NCI-H446 treated with DMSO at 0.1 percent for 48 hours (cell line): Measurements from ENCODE around the gene POT1.

Experiments
- DNase-seq: peaks from one replicate; lab custom pipeline; 2025; lab: John Stamatoyannopoulos, UW

The POT1 gene

DNA sequence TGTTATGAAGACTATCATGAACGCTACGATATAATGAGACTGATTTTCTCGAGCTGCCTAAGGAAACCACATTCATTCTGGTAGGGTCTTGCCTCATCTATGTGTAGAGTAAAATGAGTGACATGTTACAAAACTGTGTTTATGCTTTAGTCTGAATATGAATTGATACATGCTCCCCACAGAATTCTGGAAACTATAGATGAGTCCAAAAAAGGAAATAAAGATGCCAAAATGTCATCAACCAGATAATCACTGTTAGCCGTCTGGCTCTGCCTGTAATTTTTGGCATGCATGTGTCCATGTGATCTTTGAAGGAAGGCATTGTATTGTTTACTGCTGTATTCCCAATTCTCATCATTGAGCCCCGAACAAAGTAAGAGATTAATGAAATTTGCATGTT, 121.4 kb downstream of the POT1 start:
- no peak for DNase-seq

DNA sequence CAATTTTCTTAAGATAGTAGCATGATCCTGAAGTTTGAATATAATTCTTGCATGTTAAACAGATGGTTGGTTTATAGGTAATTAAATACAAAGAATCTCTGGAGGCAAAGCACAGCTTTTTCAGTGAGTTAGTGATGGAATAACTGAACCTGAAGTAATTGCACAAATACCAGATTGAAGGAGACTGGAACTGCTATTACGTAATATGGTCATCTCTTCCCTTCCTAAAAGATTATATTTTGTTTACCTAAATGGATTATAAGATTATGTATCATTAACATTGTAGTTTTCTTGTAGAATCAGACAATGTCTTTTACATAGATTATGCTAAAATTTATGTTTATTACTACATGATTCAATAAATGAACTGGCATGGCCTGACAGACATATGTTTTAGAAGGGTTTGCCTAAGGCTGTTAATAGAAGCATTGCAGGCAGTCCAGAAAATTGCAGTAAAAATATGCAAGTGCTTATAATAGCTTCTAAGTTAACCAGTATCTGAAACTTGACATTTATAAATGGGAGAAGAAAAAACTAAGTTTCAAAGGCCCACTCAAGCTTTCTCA, 128.2 kb downstream of the POT1 start:
- peak; percentile 74 for DNase-seq

DNA sequence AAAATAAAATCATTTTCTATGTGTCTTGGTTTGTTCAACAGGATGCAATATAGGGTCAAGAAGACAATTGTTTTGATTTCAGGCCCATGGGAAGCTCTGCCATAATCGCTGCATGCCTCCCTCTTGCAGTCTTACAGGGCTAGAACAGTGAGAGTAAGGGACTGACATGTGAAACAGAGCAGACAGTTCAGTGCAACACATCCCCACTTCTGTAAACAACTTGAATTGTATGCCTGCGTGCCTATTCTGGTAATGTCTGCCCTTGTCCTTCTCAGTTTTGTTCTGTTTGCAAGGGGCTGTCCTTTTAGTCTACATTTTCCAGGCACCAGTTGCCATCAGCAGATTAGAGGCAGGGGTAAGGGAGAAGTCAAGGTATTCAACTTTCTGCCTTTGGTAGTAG, 129.2 kb downstream of the POT1 start:
- DNase-seq = no peak

DNA sequence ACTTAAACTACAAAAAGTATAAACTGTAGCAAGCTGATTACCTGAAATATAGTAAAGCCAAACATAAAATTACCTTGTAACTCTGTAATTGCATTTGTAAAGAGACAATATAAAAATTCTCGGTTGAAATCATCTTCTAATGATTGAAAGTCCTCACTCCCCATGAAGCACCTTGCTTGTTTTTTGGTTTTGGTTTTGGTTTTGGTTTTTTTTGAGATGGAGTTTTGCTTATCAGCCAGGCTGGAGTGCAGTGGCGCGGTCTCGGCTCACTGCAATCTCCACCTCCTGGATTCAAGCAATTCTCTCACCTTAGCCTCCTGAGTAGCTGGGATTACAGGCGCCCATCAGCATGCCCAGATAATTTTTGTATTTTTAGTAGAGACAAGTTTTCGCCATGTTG, 130.2 kb downstream of the POT1 start:
- no peak for DNase-seq

DNA sequence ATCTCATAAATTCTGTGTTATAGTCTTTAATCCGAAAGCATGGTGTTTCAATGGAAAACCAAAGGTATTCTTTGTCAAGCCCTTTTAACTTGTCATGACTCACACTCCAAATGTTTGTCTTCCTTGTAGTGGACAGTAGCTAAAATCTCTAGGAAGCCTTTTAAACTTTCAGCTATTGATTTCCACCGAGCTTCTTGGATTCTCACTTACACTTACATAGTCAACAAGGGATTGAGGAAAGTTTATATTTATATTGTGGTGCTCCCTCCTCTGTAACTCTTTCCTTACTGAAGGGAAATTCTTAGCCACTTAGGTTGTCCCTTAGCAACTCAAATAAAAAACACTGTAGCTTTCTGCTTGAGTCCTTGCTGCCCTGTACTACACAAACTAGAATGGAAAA, 132.9 kb downstream of the POT1 start:
- DNase-seq = no peak

DNA sequence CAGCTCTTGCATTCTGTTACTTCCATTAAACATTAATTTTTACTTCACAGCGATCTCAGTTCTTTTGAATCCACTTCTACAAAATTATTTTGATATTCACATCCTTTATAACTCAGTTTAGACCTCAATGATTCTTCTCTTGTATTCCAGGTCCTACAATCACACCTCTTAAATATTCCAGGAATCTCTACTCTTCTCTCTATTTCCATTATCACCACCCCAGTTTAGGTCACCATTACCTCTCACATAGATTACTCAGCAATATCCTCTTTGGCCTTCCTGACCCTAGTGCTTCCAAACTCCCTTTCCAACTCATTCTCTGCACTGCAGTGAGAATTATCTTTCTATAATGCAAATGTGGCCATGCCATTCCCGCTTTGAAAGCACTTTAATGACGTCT, 136.9 kb downstream of the POT1 start:
- DNase-seq = no peak

DNA sequence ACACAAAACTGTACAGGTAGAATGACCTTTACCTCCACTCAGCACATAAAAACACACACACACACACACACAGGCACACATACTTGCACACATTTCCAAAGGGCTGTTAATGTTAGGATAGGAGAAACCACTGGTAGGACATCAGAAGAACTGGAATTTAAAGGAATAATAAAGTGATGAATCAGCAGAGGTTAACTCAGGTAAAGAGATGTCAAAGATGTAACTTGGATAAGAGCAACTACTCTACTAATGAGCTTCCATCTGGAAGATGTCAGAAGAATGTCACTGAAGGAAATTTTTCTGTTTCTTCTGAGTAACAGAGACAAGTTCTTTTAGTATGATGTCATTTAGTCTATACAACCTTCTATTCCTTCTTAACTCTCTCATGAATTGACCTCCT, 137.6 kb downstream of the POT1 start:
- DNase-seq = no peak

DNA sequence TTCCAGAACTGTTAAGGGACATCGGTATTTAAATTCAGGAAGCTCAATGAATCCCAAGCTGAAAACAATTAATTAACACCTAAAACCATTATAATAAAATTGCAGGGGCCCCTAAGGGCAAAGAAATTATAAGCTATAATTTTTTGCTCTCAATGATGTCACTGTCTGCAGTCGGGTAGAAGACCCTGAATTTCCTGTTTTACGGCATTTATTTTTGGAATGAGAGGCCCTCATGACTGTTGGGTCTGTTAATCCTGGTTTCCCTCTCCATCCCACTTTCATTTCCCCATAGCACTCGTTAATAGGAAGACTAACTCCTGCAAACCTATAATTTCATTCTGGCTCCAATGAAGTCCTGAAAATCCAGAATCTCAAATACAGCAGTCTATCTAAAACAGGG, 138.2 kb downstream of the POT1 start:
- DNase-seq = no peak

DNA sequence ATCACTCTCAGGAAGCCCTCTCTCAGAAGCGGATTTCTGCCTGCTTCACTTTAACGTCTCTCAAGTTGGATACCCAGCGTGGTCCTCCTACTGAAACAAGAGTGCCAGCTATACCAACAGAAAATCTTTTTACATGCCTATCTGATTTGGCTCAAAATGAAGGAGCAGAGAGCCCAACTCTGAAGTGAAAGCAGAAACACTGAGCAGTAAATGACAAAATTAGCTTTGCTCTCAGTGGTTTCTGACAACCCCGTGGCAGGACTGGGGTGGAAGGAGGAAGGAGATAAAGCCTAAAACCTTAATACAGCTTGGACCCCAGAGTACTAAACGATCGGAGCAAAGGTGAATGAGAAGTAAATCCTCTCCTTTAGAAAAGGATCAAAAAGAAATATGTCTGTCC, 139.0 kb downstream of the POT1 start:
- no peak for DNase-seq

DNA sequence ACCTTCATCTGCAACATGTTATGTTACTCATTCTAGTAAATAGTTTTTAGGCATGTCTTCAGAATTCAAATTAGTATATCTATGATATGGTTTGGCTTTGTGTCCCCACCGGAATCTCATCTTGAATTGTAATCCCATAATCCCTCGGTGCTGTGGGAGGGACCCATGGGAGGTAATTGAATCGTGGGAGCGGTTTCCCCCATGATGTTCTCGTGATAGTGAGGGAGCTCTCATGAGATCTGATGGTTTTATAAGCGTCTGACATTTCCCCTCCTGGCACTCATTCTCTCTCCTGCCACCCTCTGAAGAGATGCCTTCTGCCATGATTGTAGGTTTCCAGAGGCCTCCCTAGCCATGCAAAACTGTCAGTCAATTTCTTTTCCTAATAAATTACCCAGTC, 143.6 kb downstream of the POT1 start:
- no peak for DNase-seq

DNA sequence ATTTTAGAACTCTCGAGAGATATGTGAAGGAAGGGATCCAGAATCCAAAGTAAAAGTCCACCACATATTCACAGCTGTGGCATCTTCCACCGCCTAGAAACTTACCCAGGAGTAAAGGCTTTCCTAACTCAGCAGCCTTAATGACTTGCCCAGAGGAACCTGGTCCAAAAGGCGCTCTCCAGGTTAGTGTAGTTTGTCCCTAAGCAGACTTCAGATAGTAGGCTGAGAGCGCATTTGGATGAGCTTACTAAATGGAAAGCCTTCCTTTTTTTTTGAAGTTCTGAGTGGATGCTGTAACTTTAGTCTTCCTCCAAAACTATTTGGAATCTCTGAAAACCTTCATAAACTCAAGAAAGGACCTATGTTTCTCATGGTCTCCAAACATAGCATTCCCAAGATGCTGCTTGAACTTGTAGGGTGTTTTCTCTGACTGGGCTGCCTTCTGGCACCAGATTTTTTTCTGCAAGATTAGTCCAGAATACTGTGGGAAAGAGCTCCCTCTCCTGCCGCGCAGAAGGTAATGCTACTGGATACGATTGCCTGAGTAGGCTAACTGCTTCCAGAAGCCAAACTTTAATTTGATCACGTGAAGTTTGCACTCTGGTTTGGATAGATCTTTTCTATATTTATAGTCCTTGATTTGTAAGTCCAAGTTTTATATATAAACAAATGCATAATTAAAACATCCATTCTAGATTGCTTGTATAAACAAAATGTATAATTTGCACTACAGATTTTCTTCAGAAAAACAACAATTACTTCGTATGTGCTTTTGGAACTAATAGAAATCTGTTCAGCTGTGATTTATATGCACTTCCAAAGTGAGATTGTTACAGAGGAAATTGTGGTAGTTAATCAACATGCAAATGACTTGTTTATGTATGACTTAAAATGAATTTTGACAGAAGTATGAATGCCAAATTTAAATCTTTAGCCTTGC, 144.5 kb downstream of the POT1 start:
- DNase-seq = peak; percentile 49

DNA sequence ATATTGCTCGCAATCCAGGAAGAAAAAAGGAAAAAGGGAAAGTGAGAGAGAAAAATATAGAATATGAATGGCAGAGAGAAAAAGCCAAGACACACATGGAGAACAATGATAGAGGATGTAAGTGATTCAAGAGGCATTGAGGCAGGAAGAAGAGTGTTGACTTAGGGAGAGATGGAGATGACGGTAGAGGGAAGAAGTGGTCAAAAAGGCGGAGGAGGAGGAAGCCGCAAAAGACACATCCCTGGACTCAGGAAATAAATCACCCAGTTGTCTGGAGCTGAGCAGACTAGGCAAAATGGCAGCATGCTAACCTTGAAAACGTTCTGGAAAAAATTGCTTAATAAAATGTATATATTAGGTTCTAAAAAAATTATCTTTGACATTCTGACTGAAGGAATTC, 146.4 kb downstream of the POT1 start:
- DNase-seq = no peak

DNA sequence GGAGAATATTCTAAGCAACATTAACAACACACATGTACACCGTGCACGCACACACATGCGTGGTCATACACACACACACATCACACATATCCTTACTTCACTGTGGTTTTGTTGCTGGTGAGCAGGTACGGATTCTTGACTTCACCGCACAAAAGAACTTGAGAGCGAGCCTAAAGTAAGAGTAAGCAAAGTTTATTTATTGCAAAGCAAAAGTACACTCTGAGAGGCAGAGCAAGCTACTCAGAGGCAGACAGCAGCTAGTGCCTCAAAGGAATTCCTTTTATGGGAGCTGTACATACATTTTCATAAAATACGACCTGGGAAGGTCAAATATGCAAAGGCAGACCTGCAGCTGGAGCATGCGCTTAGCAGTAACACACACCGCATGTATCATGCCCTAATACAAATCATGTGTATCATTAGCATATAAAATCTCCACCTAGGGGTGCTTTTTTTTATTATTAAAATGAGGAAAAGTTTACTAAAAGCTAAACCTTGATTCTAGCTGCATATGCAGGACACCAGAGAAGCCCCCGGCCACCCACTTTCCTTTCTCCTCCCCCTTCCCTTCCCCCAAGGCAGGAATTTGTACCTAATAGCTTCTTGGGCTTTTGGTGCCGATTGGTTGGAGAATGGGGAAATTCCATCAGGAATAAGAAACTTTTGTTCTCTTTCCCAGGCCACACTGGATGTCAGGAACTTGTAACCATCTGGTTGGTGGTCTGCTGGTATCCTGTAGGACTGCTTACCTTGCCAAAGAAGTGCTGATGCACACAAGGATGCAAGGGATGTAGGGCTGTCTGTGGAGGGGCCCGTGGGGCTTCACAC, 147.5 kb downstream of the POT1 start:
- DNase-seq = no peak

DNA sequence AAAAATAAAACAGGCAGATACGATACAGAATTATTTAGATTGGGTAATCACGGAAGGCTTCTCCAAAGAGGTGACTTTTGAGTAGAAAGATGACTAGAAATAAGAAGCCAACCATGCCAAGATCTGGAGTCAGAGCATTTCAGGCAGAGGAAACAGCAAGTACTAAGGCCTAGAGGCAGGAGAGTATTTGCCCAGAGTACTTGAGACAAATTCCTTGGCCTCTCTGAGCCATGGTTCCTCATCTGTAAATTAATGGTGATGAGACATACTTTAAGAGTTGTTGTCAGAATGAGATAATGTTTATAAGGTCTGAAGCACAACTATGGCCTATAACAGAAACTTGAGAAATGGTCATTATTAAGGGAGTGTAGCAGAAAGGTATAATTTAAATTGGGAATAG, 148.2 kb downstream of the POT1 start:
- DNase-seq = no peak

DNA sequence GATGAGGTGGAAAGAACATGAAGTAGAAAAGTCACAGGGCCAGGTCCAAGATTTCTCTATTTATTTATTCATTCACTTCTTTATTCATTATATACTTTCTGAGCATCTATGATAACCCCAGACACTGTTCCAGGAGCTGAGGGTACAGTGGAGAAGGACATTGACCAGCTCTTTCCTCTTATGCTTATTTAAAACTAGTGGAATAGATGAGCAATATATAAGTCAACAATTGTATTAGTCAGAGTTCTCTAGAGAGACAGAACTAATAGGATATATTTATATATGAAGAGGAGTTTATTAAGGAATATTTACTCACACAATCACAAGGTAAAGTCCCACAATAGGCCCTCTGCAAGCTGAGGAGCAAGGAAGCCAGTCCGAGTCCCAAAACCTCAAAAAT, 149.0 kb downstream of the POT1 start:
- DNase-seq = no peak

DNA sequence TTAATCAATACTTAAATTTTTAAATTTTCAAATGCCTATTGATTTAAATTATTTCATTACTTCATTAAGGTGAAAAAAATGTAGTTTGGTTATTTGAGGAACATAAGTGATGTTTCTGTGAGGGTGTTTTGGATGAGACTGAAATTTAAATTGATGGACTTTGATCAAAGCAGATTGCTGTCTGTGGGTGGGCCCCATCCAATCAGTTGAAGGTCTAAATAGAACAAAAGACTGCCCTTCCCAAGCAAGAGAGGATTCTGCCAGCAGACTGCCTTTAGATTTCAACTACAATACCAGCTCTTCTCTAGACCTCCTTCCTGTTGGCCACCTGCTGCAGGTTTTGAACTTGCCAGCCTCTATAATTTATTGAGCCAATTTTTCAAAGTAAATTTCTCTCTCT, 149.6 kb downstream of the POT1 start:
- no peak for DNase-seq

DNA sequence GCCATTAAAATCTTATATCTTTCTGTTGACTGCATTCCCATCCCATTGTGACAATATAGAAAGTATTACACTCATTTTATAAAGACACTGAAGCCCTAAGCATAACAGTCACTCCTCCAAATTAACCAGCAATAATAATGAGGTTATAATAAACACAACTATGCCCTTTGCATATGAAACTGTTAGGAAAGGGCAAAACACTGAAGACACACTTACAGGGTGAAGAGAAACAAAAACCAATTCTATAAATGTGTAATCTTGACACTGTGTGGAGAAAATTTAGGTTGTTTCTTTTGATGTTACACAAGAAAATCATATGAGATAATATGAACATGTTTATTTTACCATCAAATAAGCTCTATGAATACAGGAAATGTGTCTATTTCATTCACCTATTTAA, 150.0 kb downstream of the POT1 start:
- DNase-seq = no peak

DNA sequence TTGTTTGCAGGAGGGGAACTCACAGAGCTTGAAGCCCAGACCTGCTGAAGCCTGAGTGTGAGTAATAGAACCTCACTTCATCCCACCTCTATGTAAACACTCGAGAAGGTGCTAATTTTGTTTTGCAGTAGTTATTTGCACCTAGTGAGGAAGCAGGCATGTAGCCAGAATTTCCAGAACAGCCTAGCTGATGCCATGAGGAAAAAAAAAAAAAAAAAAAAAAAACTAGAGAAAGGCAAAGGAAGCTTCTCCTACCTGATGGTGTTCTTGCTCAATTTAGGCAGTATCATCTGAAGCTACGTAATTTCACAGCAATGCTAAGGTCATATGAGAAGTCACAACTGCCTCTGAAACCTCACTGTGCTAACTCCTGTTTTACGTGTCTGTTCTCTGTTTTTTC, 150.4 kb downstream of the POT1 start:
- DNase-seq = no peak

DNA sequence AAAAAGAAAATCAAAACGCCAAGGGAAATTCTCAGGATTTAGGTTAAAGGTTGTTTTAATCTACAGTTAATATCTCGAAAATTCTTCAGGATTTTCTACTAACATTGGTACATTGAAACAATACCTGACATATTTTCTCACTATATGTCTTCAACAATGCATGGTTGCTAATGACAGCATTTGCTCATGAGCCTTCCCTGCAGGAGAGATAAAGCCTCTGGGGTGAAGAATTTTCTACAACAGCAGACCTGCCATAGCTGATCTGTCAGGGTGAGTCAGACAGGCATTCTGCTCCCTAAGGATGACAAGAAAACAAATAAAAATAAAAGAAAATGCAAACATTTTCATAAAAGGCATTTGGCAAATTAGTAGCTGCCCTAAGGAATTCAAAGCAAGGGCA, 152.4 kb downstream of the POT1 start:
- DNase-seq = no peak

DNA sequence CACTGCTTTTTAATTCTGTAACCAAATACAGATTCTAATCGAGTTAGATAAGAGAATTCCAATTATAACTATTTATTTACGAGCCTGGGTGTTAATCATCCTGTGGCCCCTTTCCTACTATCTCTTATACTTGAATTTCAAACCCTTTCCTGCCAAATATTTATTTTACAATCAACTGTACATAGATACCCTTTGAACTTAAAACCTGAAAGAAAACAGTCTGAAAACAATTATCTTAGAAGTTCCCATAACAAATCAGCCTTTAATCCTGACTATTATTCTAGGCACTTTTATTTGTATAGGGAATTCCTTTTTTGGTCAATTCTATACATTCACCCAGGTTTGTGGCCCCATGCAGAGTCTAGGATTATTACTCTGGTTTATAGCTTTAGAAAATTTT, 153.5 kb downstream of the POT1 start:
- no peak for DNase-seq

DNA sequence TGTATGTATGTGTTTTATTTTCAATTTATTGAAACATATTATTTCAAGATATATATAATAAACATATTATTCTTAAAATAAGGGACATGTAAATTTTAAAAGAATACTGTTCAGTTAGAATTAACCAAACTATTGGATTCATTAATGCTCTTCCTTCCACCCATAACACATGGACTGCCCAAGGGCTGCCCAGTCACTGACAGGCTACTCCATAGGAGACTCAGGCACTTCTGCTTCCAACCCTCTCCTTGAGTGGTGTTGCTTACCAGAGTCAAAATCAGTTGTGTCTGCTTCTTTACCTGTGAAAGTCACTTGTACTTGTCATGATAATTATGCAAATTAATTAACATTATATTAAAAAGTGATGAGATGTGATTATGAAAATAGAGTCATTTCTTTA, 154.2 kb downstream of the POT1 start:
- no peak for DNase-seq

DNA sequence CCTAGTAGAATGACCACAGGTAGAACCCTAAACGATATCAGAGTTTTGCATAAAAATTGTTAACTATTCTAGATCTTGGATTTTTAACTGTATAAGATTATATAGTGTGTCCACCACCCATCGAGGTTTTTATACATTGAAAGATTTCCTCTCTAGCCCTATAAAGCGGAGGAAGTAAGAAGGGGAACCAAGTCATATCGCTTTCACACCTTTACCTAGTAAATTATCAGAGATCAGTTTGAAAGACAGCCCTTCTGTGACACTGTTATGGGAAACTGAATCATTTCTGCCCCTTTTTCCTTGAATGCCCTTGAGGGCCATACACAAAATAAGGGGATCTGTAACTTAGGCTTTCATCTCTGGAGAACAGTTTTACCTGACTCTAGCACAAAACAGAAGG, 155.7 kb downstream of the POT1 start:
- DNase-seq = no peak

DNA sequence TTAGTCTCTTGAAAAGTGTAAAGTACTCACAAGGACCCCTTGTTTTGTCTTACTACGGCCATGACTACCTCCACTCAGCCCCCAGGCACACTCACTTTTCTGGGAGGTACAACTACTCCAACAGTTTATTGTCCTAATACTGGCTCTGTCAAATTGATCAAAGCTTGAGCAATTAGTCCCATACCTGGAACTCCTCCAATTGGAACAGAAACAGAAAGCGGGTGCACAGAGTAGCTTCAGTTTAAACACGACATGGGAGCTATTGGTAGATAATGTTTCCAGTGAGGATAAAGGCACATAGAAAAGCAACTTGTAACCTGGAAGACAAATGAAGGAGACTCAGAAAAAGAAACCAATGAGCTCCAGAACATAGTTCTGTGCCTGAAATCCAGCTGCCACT, 156.3 kb downstream of the POT1 start:
- no peak for DNase-seq
